KMS-11 (cell line): ENCODE measurements around the gene ARHGEF7.

Experiments used
- H2AFZ ChIP-seq: fragments of 200-600 bp; sonication (generic); 2 replicates; pipeline ENCODE4 v1.6.1; 2016; ENCODE audit warnings: antibody characterized with exemption, mixed run types, low read depth
- H3K27ac ChIP-seq: fragments of 200-600 bp; sonication (generic); 2 replicates; pipeline ENCODE4 v1.6.1; 2016; ENCODE audit warnings: mild to moderate bottlenecking, mixed run types
- H3K27me3 ChIP-seq: fragments of 200-600 bp; sonication (generic); 2 replicates; pipeline ENCODE4 v1.6.1; 2017; ENCODE audit warnings: mild to moderate bottlenecking, low read depth, mixed run types, moderate library complexity; ENCODE audit not compliant: insufficient read depth
- H3K36me3 ChIP-seq: fragments of 200-600 bp; sonication (generic); 2 replicates; pipeline ENCODE4 v1.6.1; 2017; ENCODE audit warnings: mild to moderate bottlenecking, mixed run types; ENCODE audit not compliant: insufficient read depth
- H3K4me1 ChIP-seq: fragments of 200-600 bp; sonication (generic); 2 replicates; pipeline ENCODE4 v1.6.1; 2016; ENCODE audit warnings: mild to moderate bottlenecking, low read depth, mixed run types; ENCODE audit not compliant: poor library complexity, severe bottlenecking
- H3K4me2 ChIP-seq: fragments of 200-600 bp; sonication (generic); 2 replicates; pipeline ENCODE4 v1.7.0; 2016; ENCODE audit warnings: mild to moderate bottlenecking, mixed run types
- H3K4me3 ChIP-seq: fragments of 200-600 bp; sonication (generic); IDR thresholded peaks from 2 replicates; pipeline ENCODE4 v1.6.1; 2017; ENCODE audit warnings: low read depth, low read length, mixed read lengths; ENCODE audit not compliant: insufficient read depth
- H3K79me2 ChIP-seq: fragments of 200-600 bp; sonication (generic); 2 replicates; pipeline ENCODE4 v1.6.1; 2016; ENCODE audit warnings: low read depth, mixed run types; ENCODE audit not compliant: insufficient read depth
- H3K9ac ChIP-seq: fragments of 200-600 bp; sonication (generic); 2 replicates; pipeline ENCODE4 v1.6.1; 2016; ENCODE audit warnings: mild to moderate bottlenecking, mixed run types
- H4K20me1 ChIP-seq: fragments of 200-600 bp; sonication (generic); 2 replicates; pipeline ENCODE4 v1.6.1; 2016; ENCODE audit warnings: mild to moderate bottlenecking, mixed run types; ENCODE audit not compliant: insufficient read depth
- TF ChIP-seq, protein P1 (sequence below): fragments of 200-600 bp; sonication (generic); conservative IDR thresholded peaks from 2 replicates; pipeline ENCODE4 v1.6.1; 2017; ENCODE audit warnings: low read depth, mild to moderate bottlenecking, antibody characterized with exemption, low read length, moderate library complexity, mixed read lengths

Gene ARHGEF7

DNA sequence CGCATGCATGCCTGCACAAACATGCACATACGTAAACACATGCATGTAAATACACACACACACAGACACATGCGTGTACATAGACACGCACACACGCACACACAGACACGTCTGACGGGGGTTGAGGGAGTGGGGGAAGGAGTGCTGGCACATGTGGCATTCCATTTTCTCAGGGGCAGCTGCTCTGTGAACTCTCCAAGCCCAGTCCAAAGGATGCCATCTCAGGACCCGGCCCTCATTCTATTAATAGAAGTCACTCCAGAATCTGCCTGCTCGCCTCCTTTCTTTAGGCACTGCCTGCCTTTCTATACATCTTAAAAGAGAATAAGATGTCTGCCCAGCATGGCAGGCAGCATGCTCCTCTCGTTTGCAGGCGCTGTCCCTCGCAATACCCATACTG lies 5.3 kb downstream of the ARHGEF7 start:
- no peak overlapping the region for H3K9ac ChIP-seq
- no peak overlapping the region for H3K4me3 ChIP-seq
- H3K27ac ChIP-seq = no peak overlapping the region
- H3K27me3 ChIP-seq = no peaks in the 10 kb centered on the region
- no peaks in the 10 kb centered on the region for H4K20me1 ChIP-seq
- H3K79me2 ChIP-seq = no peaks in the 10 kb centered on the region
- no peaks in the 10 kb centered on the region for H3K4me1 ChIP-seq
- TF ChIP-seq, protein P1, sequence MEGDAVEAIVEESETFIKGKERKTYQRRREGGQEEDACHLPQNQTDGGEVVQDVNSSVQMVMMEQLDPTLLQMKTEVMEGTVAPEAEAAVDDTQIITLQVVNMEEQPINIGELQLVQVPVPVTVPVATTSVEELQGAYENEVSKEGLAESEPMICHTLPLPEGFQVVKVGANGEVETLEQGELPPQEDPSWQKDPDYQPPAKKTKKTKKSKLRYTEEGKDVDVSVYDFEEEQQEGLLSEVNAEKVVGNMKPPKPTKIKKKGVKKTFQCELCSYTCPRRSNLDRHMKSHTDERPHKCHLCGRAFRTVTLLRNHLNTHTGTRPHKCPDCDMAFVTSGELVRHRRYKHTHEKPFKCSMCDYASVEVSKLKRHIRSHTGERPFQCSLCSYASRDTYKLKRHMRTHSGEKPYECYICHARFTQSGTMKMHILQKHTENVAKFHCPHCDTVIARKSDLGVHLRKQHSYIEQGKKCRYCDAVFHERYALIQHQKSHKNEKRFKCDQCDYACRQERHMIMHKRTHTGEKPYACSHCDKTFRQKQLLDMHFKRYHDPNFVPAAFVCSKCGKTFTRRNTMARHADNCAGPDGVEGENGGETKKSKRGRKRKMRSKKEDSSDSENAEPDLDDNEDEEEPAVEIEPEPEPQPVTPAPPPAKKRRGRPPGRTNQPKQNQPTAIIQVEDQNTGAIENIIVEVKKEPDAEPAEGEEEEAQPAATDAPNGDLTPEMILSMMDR = no peak
- no peak overlapping the region for H2AFZ ChIP-seq
- no peaks in the 10 kb centered on the region for H3K36me3 ChIP-seq
- no peak overlapping the region for H3K4me2 ChIP-seq

DNA sequence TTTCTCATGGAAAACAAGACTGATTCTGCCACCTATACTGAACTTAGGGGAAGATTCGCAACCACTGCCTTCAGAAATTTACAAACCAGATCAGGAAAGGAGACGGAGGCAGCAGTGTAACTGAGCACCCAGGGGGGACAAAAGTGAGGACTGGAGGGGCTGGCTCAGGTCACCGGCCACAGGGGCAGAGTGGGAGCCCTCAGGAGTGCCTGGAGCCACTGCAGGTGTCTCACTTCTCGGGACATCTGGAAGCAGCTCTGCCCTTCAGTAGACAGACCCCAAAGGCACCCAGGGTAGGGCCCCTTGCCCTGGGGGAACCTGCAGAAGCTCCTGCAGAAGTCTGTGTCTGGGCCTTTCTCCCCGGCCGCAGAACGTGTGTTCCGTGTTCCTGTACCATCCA lies 5.8 kb downstream of the ARHGEF7 start:
- Histone ChIP-seq H3K27ac (no peak overlapping the region), H3K27me3 (no peaks in the 10 kb centered on the region), H3K4me1 (no peaks in the 10 kb centered on the region), H2AFZ (no peak overlapping the region), H3K4me3 (no peak overlapping the region), H3K9ac (no peak overlapping the region), H3K4me2 (no peak overlapping the region), H4K20me1 (no peaks in the 10 kb centered on the region), H3K79me2 (no peaks in the 10 kb centered on the region), H3K36me3 (no peaks in the 10 kb centered on the region)
- TF ChIP-seq, protein P1 = no peak

- no peak overlapping the region for H3K9ac ChIP-seq
- no peak overlapping the region for H2AFZ ChIP-seq
- no peaks in the 10 kb centered on the region for H3K4me1 ChIP-seq
- H3K36me3 ChIP-seq = no peaks in the 10 kb centered on the region
- no peaks in the 10 kb centered on the region for H4K20me1 ChIP-seq
- H3K79me2 ChIP-seq = no peaks in the 10 kb centered on the region
- no peak overlapping the region for H3K27ac ChIP-seq
- H3K27me3 ChIP-seq = no peaks in the 10 kb centered on the region
- TF ChIP-seq, protein P1 = no peak
- H3K4me2 ChIP-seq = no peak overlapping the region
- no peak overlapping the region for H3K4me3 ChIP-seq
Measured at GRCh38 chr13:111121506-111121905, 6.4 kb downstream of the ARHGEF7 start.

DNA sequence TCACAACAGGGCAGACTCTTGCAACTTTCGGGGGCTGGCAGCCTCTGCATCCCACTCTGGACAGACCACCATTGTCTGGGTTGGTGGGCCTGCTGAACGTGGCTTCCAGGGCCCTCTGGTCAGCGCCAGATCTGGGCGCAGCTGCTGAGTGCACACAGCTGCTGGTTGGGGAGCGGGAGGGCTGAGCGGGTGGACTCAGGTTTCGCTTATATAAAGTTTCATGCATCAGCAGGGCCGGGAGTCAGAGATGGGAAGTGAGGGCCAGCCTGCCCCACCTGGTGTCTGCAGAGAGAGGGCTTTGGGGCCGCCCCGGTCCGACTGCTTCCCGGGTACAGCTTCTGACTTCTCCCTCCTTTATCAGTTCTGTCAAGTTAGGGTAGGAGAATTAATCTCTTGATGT lies 6.9 kb downstream of the ARHGEF7 start:
- H3K79me2 ChIP-seq = no peaks in the 10 kb centered on the region
- H3K4me2 ChIP-seq = no peak overlapping the region
- H3K9ac ChIP-seq = no peak overlapping the region
- no peak overlapping the region for H3K27ac ChIP-seq
- H2AFZ ChIP-seq = no peak overlapping the region
- H3K27me3 ChIP-seq = no peaks in the 10 kb centered on the region
- H3K4me1 ChIP-seq = no peaks in the 10 kb centered on the region
- H3K36me3 ChIP-seq = no peaks in the 10 kb centered on the region
- no peaks in the 10 kb centered on the region for H4K20me1 ChIP-seq
- no peak overlapping the region for H3K4me3 ChIP-seq
- TF ChIP-seq, protein P1 = no peak
